HEK293 (cell line): Measurements from ENCODE around the gene TOM1.

ENCODE experiments used
- AEBP2 ChIP-seq: fragments of 450-650 bp; formaldehyde crosslinking; IDR thresholded peaks from 2 replicates; pipeline ENCODE4 v1.5.1; 2016; ENCODE audit warnings: missing biosample characterization, missing genetic modification characterization, borderline replicate concordance
- GLI2 ChIP-seq: fragments of 450-650 bp; formaldehyde crosslinking; IDR thresholded peaks from 2 replicates; pipeline ENCODE4; 2017; ENCODE audit warnings: missing biosample characterization, missing genetic modification characterization, low read depth, borderline replicate concordance
- MYNN ChIP-seq: fragments of 450-650 bp; formaldehyde crosslinking; IDR thresholded peaks from 2 replicates; pipeline ENCODE4 v1.5.1; 2016; ENCODE audit warnings: missing biosample characterization, missing genetic modification characterization, borderline replicate concordance
- OVOL3 ChIP-seq: fragments of 450-650 bp; formaldehyde crosslinking; IDR thresholded peaks from 2 replicates; pipeline ENCODE4 v1.5.1; 2016; ENCODE audit warnings: missing biosample characterization, missing genetic modification characterization
- ZNF112 ChIP-seq: fragments of 450-650 bp; formaldehyde crosslinking; IDR thresholded peaks from 2 replicates; pipeline ENCODE4 v1.5.0; 2017; ENCODE audit warnings: missing biosample characterization, missing genetic modification characterization
- ZNF202 ChIP-seq: fragments of 450-650 bp; formaldehyde crosslinking; IDR thresholded peaks from 2 replicates; pipeline ENCODE4 v1.5.1; 2016; ENCODE audit warnings: missing biosample characterization, missing genetic modification characterization, borderline replicate concordance
- ZNF211 ChIP-seq: fragments of 450-650 bp; formaldehyde crosslinking; IDR thresholded peaks from 2 replicates; pipeline ENCODE4 v1.5.1; 2016; ENCODE audit warnings: low read depth, missing biosample characterization, missing genetic modification characterization
- ZNF24 ChIP-seq: fragments of 450-650 bp; formaldehyde crosslinking; IDR thresholded peaks from 2 replicates; pipeline ENCODE4 v1.5.1; 2016; ENCODE audit warnings: missing biosample characterization, missing genetic modification characterization
- ZNF248 ChIP-seq: fragments of 450-650 bp; formaldehyde crosslinking; IDR thresholded peaks from 2 replicates; pipeline ENCODE4 v1.5.1; 2017; ENCODE audit warnings: missing biosample characterization, missing genetic modification characterization
- ZNF292 ChIP-seq: fragments of 450-650 bp; formaldehyde crosslinking; IDR thresholded peaks from 2 replicates; pipeline ENCODE4 v1.5.1; 2016; ENCODE audit warnings: low read depth, missing biosample characterization, missing genetic modification characterization, borderline replicate concordance
- ZNF335 ChIP-seq: fragments of 450-650 bp; formaldehyde crosslinking; conservative IDR thresholded peaks from 2 replicates; pipeline ENCODE4 v1.5.1; 2016; ENCODE audit warnings: missing biosample characterization, missing genetic modification characterization
- ZNF501 ChIP-seq: fragments of 450-650 bp; formaldehyde crosslinking; IDR thresholded peaks from 2 replicates; pipeline ENCODE4 v1.5.1; 2016; ENCODE audit warnings: missing biosample characterization, missing genetic modification characterization
- ZNF510 ChIP-seq: fragments of 450-650 bp; formaldehyde crosslinking; IDR thresholded peaks from 2 replicates; pipeline ENCODE4 v1.5.1; 2018; ENCODE audit warnings: mild to moderate bottlenecking, missing genetic modification characterization, missing biosample characterization; ENCODE audit not compliant: insufficient replicate concordance
- ZNF555 ChIP-seq: fragments of 450-650 bp; formaldehyde crosslinking; conservative IDR thresholded peaks from 2 replicates; pipeline ENCODE4 v1.5.1; 2017; ENCODE audit warnings: missing biosample characterization, mild to moderate bottlenecking, missing genetic modification characterization, inconsistent platforms
- ZNF670 ChIP-seq: fragments of 450-650 bp; formaldehyde crosslinking; IDR thresholded peaks from 2 replicates; pipeline ENCODE4 v1.5.1; 2016; ENCODE audit warnings: missing biosample characterization, missing genetic modification characterization, low read depth
- TF ChIP-seq, protein P1 (sequence below): fragments of 450-650 bp; formaldehyde crosslinking; IDR thresholded peaks from 2 replicates; pipeline ENCODE4 v1.5.0; 2017; ENCODE audit warnings: missing biosample characterization, missing genetic modification characterization, borderline replicate concordance
- TF ChIP-seq, protein P2 (sequence below): fragments of 450-650 bp; formaldehyde crosslinking; IDR thresholded peaks from 2 replicates; pipeline ENCODE4 v1.5.1; 2016; ENCODE audit warnings: missing biosample characterization, missing genetic modification characterization
- TF ChIP-seq, protein P3 (sequence below): fragments of 450-650 bp; formaldehyde crosslinking; IDR thresholded peaks from 2 replicates; pipeline ENCODE4 v1.5.1; 2017; ENCODE audit warnings: missing biosample characterization, missing genetic modification characterization
- TF ChIP-seq, protein P4 (sequence below): fragments of 450-650 bp; formaldehyde crosslinking; IDR thresholded peaks from 2 replicates; pipeline ENCODE4 v1.5.1; 2016; ENCODE audit warnings: missing biosample characterization, missing genetic modification characterization
- TF ChIP-seq, protein P5 (sequence below): fragments of 450-650 bp; formaldehyde crosslinking; conservative IDR thresholded peaks from 2 replicates; pipeline ENCODE4 v1.5.1; 2016; ENCODE audit warnings: low read depth, missing biosample characterization, missing genetic modification characterization
- TF ChIP-seq, protein P6 (sequence below): fragments of 450-650 bp; formaldehyde crosslinking; IDR thresholded peaks from 2 replicates; pipeline ENCODE4 v1.5.1; 2016; ENCODE audit warnings: missing biosample characterization, missing genetic modification characterization

TOM1 gene

GRCh38 chr22:35257321-35258190, 42.1 kb upstream of the TOM1 start, which contains the start of gene HMGXB4 (continued):
- no peak for TF ChIP-seq ZNF555 (tag by site-specific recombination)
- TF ChIP-seq, protein P1, sequence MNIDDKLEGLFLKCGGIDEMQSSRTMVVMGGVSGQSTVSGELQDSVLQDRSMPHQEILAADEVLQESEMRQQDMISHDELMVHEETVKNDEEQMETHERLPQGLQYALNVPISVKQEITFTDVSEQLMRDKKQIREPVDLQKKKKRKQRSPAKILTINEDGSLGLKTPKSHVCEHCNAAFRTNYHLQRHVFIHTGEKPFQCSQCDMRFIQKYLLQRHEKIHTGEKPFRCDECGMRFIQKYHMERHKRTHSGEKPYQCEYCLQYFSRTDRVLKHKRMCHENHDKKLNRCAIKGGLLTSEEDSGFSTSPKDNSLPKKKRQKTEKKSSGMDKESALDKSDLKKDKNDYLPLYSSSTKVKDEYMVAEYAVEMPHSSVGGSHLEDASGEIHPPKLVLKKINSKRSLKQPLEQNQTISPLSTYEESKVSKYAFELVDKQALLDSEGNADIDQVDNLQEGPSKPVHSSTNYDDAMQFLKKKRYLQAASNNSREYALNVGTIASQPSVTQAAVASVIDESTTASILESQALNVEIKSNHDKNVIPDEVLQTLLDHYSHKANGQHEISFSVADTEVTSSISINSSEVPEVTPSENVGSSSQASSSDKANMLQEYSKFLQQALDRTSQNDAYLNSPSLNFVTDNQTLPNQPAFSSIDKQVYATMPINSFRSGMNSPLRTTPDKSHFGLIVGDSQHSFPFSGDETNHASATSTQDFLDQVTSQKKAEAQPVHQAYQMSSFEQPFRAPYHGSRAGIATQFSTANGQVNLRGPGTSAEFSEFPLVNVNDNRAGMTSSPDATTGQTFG: 0 out of 2 replicates have a peak, but pooled peaks have one; percentile 26
- TF ChIP-seq ZNF211: no peak
- no peak for TF ChIP-seq ZNF335 (tag by site-specific recombination)
- no peak for TF ChIP-seq AEBP2 (tag by site-specific recombination)
- TF ChIP-seq, protein P2, sequence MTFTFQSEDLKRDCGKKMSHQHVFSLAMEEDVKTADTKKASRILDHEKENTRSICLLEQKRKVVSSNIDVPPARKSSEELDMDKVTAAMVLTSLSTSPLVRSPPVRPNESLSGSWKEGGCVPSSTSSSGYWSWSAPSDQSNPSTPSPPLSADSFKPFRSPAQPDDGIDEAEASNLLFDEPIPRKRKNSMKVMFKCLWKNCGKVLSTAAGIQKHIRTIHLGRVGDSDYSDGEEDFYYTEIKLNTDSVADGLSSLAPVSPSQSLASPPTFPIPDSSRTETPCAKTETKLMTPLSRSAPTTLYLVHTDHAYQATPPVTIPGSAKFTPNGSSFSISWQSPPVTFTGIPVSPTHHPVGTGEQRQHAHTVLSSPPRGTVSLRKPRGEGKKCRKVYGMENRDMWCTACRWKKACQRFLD (tag by site-specific recombination): no peak
- no peak for TF ChIP-seq ZNF670 (tag by site-specific recombination)
- no peak for TF ChIP-seq OVOL3 (tag by site-specific recombination)
- no peak for TF ChIP-seq GLI2
- TF ChIP-seq, protein P3, sequence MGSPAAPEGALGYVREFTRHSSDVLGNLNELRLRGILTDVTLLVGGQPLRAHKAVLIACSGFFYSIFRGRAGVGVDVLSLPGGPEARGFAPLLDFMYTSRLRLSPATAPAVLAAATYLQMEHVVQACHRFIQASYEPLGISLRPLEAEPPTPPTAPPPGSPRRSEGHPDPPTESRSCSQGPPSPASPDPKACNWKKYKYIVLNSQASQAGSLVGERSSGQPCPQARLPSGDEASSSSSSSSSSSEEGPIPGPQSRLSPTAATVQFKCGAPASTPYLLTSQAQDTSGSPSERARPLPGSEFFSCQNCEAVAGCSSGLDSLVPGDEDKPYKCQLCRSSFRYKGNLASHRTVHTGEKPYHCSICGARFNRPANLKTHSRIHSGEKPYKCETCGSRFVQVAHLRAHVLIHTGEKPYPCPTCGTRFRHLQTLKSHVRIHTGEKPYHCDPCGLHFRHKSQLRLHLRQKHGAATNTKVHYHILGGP (tag by site-specific recombination): no peak
- no peak for TF ChIP-seq ZNF248
- TF ChIP-seq ZNF202 (tag by site-specific recombination): no peak
- TF ChIP-seq ZNF292 (tag by site-specific recombination): no peak
- TF ChIP-seq, protein P4, sequence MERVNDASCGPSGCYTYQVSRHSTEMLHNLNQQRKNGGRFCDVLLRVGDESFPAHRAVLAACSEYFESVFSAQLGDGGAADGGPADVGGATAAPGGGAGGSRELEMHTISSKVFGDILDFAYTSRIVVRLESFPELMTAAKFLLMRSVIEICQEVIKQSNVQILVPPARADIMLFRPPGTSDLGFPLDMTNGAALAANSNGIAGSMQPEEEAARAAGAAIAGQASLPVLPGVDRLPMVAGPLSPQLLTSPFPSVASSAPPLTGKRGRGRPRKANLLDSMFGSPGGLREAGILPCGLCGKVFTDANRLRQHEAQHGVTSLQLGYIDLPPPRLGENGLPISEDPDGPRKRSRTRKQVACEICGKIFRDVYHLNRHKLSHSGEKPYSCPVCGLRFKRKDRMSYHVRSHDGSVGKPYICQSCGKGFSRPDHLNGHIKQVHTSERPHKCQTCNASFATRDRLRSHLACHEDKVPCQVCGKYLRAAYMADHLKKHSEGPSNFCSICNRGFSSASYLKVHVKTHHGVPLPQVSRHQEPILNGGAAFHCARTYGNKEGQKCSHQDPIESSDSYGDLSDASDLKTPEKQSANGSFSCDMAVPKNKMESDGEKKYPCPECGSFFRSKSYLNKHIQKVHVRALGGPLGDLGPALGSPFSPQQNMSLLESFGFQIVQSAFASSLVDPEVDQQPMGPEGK (tag by site-specific recombination): no peak
- no peak for TF ChIP-seq ZNF510 (tag by site-specific recombination)
- TF ChIP-seq, protein P5, sequence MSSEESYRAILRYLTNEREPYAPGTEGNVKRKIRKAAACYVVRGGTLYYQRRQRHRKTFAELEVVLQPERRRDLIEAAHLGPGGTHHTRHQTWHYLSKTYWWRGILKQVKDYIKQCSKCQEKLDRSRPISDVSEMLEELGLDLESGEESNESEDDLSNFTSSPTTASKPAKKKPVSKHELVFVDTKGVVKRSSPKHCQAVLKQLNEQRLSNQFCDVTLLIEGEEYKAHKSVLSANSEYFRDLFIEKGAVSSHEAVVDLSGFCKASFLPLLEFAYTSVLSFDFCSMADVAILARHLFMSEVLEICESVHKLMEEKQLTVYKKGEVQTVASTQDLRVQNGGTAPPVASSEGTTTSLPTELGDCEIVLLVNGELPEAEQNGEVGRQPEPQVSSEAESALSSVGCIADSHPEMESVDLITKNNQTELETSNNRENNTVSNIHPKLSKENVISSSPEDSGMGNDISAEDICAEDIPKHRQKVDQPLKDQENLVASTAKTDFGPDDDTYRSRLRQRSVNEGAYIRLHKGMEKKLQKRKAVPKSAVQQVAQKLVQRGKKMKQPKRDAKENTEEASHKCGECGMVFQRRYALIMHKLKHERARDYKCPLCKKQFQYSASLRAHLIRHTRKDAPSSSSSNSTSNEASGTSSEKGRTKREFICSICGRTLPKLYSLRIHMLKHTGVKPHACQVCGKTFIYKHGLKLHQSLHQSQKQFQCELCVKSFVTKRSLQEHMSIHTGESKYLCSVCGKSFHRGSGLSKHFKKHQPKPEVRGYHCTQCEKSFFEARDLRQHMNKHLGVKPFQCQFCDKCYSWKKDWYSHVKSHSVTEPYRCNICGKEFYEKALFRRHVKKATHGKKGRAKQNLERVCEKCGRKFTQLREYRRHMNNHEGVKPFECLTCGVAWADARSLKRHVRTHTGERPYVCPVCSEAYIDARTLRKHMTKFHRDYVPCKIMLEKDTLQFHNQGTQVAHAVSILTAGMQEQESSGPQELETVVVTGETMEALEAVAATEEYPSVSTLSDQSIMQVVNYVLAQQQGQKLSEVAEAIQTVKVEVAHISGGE: peak; percentile 38
- no peak for TF ChIP-seq ZNF112
- TF ChIP-seq ZNF24: 0 out of 2 replicates have a peak, but pooled peaks have one; percentile 30
- TF ChIP-seq ZNF501 (tag by site-specific recombination): peak; percentile 50; the same call in 1 of the 2 replicates
- TF ChIP-seq, protein P6, sequence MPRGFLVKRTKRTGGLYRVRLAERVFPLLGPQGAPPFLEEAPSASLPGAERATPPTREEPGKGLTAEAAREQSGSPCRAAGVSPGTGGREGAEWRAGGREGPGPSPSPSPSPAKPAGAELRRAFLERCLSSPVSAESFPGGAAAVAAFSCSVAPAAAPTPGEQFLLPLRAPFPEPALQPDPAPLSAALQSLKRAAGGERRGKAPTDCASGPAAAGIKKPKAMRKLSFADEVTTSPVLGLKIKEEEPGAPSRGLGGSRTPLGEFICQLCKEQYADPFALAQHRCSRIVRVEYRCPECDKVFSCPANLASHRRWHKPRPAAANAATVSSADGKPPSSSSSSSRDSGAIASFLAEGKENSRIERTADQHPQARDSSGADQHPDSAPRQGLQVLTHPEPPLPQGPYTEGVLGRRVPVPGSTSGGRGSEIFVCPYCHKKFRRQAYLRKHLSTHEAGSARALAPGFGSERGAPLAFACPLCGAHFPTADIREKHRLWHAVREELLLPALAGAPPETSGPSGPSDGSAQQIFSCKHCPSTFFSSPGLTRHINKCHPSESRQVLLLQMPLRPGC: no peak; the same call in 1 of the 2 replicates
- peak; percentile 23; the same call in 1 of the 2 replicates for TF ChIP-seq MYNN (tag by site-specific recombination)
